ENCODE data around the gene SLC35F3.

DNA sequence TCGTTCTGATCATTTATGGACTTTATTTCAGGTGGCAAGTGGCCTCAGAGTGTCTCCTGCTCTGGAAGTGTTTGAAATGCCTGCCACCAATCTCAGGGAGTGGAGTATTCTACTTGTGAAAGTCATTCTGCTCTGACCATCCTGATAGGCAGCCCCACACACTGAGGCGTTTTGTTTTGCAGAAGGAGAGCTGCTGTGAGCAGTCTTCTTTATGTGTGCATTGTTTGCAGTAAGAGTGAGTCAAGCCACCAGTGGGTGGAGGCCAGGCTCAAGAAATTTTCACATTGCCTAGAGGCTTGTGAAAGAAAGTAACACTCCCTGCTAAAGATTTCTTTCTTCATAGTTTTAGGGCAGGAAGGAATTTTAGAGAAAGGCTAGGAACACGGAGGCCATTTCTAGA is 204.4 kb downstream of the SLC35F3 start:
- TF ChIP-seq POLR2A (IDR thresholded peaks at IDR 0.05; ENCODE audit: low read depth, low read length) (no peak), TAF1 (IDR thresholded peaks at IDR 0.05; ENCODE audit: borderline replicate concordance, low read depth, low read length) (no peak), POLR2AphosphoS5 (IDR thresholded peaks at IDR 0.05; ENCODE audit: low read depth, low read length) (no peak)
